ENCODE results near the gene PAX4.

- TF ChIP-seq CTCF (conservative IDR thresholded peaks at IDR 0.05 in 1 of 2, IDR thresholded peaks at IDR 0.05 in 1 of 2; ENCODE audit: extremely low read depth in 1 of 2, insufficient read depth in 1 of 2, low read depth in 1 of 2, low read length in 2 of 2) (no peak), EZH2 (IDR thresholded peaks at IDR 0.05; ENCODE audit: borderline replicate concordance, low read length) (no peak)
Observed at GRCh38 chr7:127635659-127636285, 17.8 kb upstream of the PAX4 start.
